NCI-H1436 treated with DMSO at 0.1 percent for 48 hours (cell line): Measurements from ENCODE around the gene ADAMTS17.

Source experiments
- DNase-seq: peaks from one replicate; lab custom pipeline; 2025; lab: John Stamatoyannopoulos, UW

Gene ADAMTS17

GRCh38 chr15:100134586-100134985 lies 207.2 kb downstream of the ADAMTS17 start:
- no peak for DNase-seq

- no peak for DNase-seq
Observed at GRCh38 chr15:100134089-100134583, 207.6 kb downstream of the ADAMTS17 start.

GRCh38 chr15:100133001-100133400 lies 208.8 kb downstream of the ADAMTS17 start:
- no peak for DNase-seq

- DNase-seq, result no peak
Observed at GRCh38 chr15:100132309-100132708, 209.5 kb downstream of the ADAMTS17 start.

- no peak for DNase-seq
Observed at GRCh38 chr15:100131321-100132224, 210.2 kb downstream of the ADAMTS17 start.

- DNase-seq, result no peak
Observed at GRCh38 chr15:100129677-100130076, 212.1 kb downstream of the ADAMTS17 start.

- no peak for DNase-seq
Observed at GRCh38 chr15:100125401-100126191, 216.2 kb downstream of the ADAMTS17 start.

GRCh38 chr15:100124936-100125335 lies 216.8 kb downstream of the ADAMTS17 start:
- DNase-seq, result no peak

- no peak for DNase-seq
Observed at GRCh38 chr15:100124361-100124760, 217.4 kb downstream of the ADAMTS17 start.

- no peak for DNase-seq
Observed at GRCh38 chr15:100123611-100124010, 218.2 kb downstream of the ADAMTS17 start.

GRCh38 chr15:100121285-100121684 lies 220.5 kb downstream of the ADAMTS17 start:
- DNase-seq, result no peak

- no peak for DNase-seq
Observed at GRCh38 chr15:100120111-100120510, 221.7 kb downstream of the ADAMTS17 start.

- DNase-seq, result no peak
Observed at GRCh38 chr15:100118546-100118945, 223.2 kb downstream of the ADAMTS17 start.

GRCh38 chr15:100116416-100117190 lies 225.2 kb downstream of the ADAMTS17 start:
- no peak for DNase-seq

GRCh38 chr15:100115711-100116090 lies 226.1 kb downstream of the ADAMTS17 start:
- DNase-seq, result no peak

GRCh38 chr15:100115066-100115710 lies 226.6 kb downstream of the ADAMTS17 start:
- DNase-seq, result no peak

GRCh38 chr15:100114571-100114970 lies 227.2 kb downstream of the ADAMTS17 start:
- no peak for DNase-seq

- no peak for DNase-seq
Observed at GRCh38 chr15:100114100-100114499, 227.7 kb downstream of the ADAMTS17 start.

- DNase-seq, result no peak
Observed at GRCh38 chr15:100113351-100114080, 228.3 kb downstream of the ADAMTS17 start.

- DNase-seq, result no peak
Observed at GRCh38 chr15:100112636-100113305, 229.0 kb downstream of the ADAMTS17 start.
